ENCODE results near the gene MND1.

Gene MND1, protein sequence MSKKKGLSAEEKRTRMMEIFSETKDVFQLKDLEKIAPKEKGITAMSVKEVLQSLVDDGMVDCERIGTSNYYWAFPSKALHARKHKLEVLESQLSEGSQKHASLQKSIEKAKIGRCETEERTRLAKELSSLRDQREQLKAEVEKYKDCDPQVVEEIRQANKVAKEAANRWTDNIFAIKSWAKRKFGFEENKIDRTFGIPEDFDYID

GRCh38 chr4:153344131-153345011 is at the start of gene MND1:
MND1 (plus strand) TSS chr4:153344688; CDS start chr4:153344738, 50 bp downstream.
- peak; percentile 82 for DNase-seq (ENCODE audit: low spot score)
- Histone ChIP-seq H3K27ac (no peak within 1 kb of the TSS), H3K4me3 (peak within 1 kb of the TSS; percentile 89)
- TF ChIP-seq, protein P1, sequence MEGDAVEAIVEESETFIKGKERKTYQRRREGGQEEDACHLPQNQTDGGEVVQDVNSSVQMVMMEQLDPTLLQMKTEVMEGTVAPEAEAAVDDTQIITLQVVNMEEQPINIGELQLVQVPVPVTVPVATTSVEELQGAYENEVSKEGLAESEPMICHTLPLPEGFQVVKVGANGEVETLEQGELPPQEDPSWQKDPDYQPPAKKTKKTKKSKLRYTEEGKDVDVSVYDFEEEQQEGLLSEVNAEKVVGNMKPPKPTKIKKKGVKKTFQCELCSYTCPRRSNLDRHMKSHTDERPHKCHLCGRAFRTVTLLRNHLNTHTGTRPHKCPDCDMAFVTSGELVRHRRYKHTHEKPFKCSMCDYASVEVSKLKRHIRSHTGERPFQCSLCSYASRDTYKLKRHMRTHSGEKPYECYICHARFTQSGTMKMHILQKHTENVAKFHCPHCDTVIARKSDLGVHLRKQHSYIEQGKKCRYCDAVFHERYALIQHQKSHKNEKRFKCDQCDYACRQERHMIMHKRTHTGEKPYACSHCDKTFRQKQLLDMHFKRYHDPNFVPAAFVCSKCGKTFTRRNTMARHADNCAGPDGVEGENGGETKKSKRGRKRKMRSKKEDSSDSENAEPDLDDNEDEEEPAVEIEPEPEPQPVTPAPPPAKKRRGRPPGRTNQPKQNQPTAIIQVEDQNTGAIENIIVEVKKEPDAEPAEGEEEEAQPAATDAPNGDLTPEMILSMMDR (IDR thresholded peaks at IDR 0.05), result peak; percentile 100

DNA sequence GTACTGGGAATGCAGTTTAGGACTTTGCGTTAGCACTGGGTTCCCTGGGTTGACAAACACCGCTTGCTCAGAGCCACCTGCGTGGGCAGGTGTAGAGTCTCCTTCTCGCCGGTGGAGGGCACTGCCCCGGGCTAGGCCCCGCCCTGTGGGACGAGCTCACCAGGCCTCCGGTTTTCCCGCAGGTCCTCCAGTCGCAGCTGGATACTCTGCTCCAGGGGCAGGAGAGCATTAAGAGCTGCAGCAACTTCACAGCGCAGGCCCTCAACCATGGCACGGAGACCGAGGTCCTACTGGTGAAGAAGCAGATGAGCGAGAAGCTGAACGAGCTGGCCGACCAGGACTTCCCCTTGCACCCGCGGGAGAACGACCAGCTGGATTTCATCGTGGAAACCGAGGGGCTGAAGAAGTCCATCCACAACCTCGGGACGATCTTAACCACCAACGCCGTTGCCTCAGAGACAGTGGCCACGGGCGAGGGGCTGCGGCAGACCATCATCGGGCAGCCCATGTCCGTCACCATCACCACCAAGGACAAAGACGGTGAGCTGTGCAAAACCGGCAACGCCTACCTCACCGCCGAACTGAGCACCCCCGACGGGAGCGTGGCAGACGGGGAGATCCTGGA is 49.2 kb upstream of the MND1 start:
- Histone ChIP-seq H3K27ac (no peak overlapping the region), H3K4me3 (no peak overlapping the region)
- TF ChIP-seq, protein P1 (IDR thresholded peaks at IDR 0.05), result no peak
- DNase-seq (ENCODE audit: low spot score), result no peak

DNA sequence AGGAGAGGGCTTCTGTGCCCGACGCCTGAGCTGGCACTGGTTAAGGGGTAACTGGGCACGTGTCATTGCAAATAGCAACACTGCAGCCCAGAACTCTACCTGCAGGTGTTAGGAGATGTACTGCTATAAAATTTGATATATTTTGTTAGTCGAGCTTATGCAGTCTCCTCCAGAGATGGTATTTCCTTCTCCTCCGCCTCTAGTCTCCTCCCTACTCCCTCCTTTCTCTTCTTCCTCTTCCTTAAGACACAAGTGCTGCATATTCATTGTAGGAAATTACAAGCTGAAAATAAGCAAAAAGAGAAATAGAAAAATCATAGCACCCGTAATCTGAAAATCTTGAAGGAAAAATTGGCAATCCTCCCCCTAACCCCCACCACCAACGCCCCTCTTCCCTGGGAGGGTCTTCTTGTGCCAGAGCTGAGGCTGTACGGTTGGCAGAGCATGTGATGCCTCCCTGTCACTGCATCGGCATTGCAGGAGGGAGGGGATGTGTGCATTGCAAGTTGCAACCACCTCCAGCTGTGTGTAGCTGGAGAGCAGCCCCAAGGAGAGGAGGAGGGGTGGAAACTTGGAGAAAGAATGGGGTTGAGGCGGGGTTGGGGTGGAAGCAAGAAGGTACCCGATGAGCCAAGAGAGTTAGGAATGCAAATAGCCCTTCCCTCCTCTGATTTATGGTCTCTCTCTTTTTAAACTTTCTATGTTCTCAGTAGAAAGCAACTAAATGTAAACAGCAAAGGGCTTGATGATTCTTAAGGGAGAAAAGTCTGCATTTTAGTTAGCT is 48.3 kb upstream of the MND1 start:
- Histone ChIP-seq H3K4me3 (no peak overlapping the region), H3K27ac (no peak overlapping the region)
- no peak for DNase-seq (ENCODE audit: low spot score)
- TF ChIP-seq, protein P1 (IDR thresholded peaks at IDR 0.05), result no peak

DNA sequence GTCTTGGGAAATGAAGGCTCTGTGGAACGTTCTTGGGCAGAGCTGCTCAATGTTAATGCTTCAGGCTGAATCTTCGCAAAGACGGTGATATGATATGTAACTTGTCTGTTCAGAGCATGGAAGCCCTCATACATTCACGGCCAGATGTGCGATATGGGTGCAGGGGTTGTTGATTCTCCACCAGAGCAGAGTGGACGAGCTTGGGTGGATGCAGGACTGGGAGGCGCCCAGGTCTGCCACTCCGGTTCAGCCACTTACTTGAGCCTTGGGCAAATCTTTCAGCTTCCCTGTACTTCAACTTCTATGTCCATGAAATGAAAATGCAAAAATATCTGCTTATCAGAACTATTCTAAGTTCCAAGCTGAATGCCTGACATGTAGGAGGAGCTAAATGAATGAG is 47.4 kb upstream of the MND1 start:
- Histone ChIP-seq H3K4me3 (no peak overlapping the region), H3K27ac (no peak overlapping the region)
- no peak for DNase-seq (ENCODE audit: low spot score)
- TF ChIP-seq, protein P1 (IDR thresholded peaks at IDR 0.05), result no peak

DNA sequence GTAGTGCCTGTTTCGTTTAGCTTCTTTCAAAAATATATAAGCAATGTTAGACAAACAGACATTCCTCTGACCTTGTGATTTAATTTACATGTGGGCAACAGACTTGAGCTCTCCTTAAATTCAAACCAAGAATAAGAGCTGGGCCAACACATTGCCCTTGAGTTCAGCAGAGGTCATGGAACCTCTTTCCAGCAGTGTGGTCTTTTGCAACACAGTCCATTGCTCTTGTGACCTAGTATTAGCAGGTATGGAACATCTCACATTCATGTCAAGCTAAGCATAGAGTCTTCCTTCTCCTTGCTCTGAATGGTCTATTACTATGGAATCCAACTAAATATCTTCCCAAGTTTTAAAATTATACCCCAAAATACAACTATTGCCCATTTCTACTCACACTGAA is 33.7 kb upstream of the MND1 start:
- DNase-seq (ENCODE audit: low spot score), result no peak
- Histone ChIP-seq H3K27ac (no peak overlapping the region), H3K4me3 (no peak overlapping the region)
- TF ChIP-seq, protein P1 (IDR thresholded peaks at IDR 0.05), result no peak

DNA sequence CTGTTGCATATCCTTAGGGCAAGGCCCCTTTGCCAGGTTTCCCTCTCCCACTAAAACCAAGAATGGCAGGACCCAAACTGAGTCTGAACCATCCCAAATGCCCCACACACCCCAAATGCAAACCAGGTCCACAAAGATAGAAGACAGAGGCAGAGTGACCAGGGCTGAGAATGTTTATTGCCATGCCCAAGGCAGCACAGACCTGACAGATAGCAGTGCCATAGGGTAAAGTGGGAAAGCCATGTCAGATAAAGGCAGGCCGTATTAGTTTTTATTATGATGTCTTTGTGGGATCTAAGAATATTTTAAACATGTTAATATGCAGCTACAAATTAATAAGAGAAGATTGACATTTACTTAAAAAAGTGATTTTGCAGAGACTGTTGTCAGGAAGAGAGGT is 29.6 kb upstream of the MND1 start:
- Histone ChIP-seq H3K27ac (no peak overlapping the region), H3K4me3 (no peak overlapping the region)
- TF ChIP-seq, protein P1 (IDR thresholded peaks at IDR 0.05), result no peak
- no peak for DNase-seq (ENCODE audit: low spot score)

Measured in coronary artery (tissue), 2 donors.